GM06990 (cell line): ENCODE results near the gene SMYD1.

Experiments
- DNase-seq: peaks from one replicate; pipeline ENCODE4 v3.0.0-alpha.2; 2011; ENCODE audit not compliant: insufficient read length; ENCODE audit errors: extremely low read depth
- H3K27me3 ChIP-seq: replicated peaks from 2 replicates; pipeline ENCODE4 v1.6.0; 2011; ENCODE audit warnings: low read length; ENCODE audit not compliant: control insufficient read depth, insufficient read depth
- H3K36me3 ChIP-seq: 2 replicates; pipeline ENCODE4 v1.5.1; 2011; ENCODE audit warnings: low read length; ENCODE audit not compliant: control insufficient read depth, insufficient read depth
- H3K4me3 ChIP-seq: replicated peaks from 2 replicates; pipeline ENCODE4 v1.5.1; 2011; ENCODE audit warnings: low read depth, mild to moderate bottlenecking, control low read depth, low read length
- TF ChIP-seq, protein P1 (sequence below): IDR thresholded peaks from 2 replicates; pipeline ENCODE4 v1.5.1; 2011; ENCODE audit warnings: low read length, control low read depth, mild to moderate bottlenecking, inconsistent platforms; ENCODE audit not compliant: insufficient read depth, poor library complexity, severe bottlenecking

SMYD1 gene

DNA sequence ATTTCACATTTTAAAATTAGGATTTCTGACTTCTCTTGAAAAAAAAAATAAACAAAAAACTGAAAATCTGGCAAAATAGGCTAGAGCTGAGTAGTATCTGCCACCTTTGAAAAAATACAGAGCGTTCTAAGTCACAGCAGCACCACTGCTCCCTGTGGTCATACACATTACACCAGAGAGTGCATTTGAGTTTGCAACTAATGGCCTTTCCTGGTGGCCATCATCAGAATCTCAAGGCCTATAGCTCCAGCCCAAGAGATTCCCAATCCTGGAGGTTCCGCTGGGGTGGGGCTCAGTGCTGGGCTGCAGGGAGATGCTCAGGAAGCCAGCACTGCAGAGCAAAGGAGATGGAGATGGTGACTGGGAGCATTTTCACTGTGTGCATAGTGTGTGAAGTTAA is 17.5 kb downstream of the SMYD1 start:
- TF ChIP-seq, protein P1, sequence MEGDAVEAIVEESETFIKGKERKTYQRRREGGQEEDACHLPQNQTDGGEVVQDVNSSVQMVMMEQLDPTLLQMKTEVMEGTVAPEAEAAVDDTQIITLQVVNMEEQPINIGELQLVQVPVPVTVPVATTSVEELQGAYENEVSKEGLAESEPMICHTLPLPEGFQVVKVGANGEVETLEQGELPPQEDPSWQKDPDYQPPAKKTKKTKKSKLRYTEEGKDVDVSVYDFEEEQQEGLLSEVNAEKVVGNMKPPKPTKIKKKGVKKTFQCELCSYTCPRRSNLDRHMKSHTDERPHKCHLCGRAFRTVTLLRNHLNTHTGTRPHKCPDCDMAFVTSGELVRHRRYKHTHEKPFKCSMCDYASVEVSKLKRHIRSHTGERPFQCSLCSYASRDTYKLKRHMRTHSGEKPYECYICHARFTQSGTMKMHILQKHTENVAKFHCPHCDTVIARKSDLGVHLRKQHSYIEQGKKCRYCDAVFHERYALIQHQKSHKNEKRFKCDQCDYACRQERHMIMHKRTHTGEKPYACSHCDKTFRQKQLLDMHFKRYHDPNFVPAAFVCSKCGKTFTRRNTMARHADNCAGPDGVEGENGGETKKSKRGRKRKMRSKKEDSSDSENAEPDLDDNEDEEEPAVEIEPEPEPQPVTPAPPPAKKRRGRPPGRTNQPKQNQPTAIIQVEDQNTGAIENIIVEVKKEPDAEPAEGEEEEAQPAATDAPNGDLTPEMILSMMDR: no peak
- Histone ChIP-seq H3K36me3 (no peaks in the 10 kb centered on the region), H3K4me3 (no peak overlapping the region), H3K27me3 (no peaks in the 10 kb centered on the region; the same call in 1 of the 2 replicates)
- DNase-seq: no peak

DNA sequence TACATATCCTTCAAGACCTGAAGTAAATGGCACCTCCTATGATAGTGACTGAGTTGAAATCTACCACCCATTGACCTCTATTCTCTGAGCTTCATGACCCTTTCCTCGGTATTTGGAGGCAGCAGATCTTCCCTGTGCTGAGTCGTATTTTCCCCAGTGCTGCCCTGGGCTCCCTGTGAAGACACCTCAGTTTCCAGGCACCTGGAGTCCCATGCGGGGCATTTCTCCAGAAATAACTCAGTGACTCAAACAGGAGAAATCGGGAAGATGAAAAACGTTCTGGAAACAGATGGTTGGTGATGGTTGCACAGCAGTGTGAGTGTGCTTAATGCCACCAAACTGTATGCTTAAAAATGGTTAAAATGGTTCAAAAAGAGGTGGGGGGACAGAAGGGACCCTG is 18.0 kb downstream of the SMYD1 start:
- DNase-seq: no peak
- TF ChIP-seq, protein P1: no peak
- no peaks in the 10 kb centered on the region; the same call in 1 of the 2 replicates for H3K27me3 ChIP-seq
- H3K4me3 ChIP-seq: no peak overlapping the region
- no peaks in the 10 kb centered on the region for H3K36me3 ChIP-seq

DNA sequence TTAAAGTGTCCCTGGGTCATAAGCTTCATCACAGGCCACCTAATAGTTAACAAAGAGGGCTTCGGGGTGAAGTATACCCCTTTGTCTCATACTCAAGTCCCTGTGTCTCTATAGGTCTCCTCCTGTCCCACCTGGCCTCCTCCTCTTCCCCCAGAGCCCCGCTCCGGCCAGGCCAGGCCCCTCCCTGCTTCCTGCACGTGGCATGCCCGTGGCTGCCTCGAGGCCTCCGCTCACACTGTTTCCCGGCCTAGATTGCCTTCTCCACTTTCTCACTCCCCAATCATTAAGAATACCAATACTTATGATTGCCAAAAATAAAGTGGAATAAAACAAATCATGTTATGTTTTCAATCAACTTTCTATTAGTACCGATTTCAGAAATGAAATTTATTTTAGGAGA is 18.8 kb downstream of the SMYD1 start:
- Histone ChIP-seq H3K36me3 (no peaks in the 10 kb centered on the region), H3K27me3 (no peaks in the 10 kb centered on the region; the same call in 1 of the 2 replicates), H3K4me3 (no peak overlapping the region)
- TF ChIP-seq, protein P1: no peak
- no peak for DNase-seq

DNA sequence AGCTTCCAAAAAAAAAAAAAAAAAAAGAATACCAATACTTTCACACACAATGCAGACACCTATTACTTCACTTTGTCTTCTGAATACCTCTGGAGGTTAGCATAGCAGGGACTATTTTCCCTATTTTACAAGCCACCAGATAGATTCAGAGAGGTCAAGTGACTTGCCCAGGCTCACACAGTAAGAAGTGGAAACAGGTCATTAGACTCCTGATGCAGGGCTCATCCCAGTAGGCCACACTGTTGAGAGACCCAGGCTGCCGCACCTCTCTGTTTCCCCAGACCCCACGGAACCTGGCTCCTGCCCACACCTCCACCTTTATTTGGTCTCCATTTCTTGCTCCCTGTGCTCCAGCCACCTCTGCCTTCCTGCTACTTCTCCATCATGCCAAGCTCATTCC is 19.4 kb downstream of the SMYD1 start:
- Histone ChIP-seq H3K4me3 (no peak overlapping the region), H3K36me3 (no peaks in the 10 kb centered on the region), H3K27me3 (no peaks in the 10 kb centered on the region; the same call in 1 of the 2 replicates)
- TF ChIP-seq, protein P1: no peak
- no peak for DNase-seq

DNA sequence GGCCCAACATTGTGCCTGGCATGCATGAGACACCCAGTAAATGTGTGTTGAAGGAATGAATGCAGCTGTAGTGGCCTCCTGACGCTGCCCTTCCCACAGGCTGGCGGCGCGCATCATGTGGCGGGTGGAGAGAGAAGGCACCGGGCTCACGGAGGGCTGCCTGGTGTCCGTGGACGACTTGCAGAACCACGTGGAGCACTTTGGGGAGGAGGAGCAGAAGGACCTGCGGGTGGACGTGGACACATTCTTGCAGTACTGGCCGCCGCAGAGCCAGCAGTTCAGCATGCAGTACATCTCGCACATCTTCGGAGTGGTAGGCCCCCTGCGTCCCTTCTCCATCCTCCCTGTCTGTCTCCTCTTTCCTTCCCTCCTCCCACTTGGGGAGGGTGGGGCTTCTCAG is 20.1 kb downstream of the SMYD1 start:
- no peak overlapping the region for H3K4me3 ChIP-seq
- no peak for DNase-seq
- TF ChIP-seq, protein P1: no peak
- H3K36me3 ChIP-seq: no peaks in the 10 kb centered on the region
- H3K27me3 ChIP-seq: no peaks in the 10 kb centered on the region

DNA sequence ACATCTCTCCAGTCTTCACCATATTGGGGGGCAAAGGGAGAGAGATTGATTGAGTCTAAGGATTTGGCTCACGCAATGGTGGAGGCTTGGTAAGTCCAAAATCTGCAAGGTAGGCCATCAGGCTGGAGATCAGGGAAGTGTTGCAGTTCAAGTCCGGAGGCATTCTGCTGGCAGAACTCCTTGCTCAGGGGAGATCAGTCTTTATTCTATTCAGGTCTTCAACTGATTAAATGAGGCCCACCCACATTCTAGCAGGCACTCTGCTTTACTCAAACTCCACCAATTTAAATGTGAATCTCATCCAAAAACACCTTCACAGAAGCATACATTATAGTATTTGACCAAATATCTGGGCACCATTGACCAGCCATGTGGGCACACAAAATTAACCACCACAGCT is 21.4 kb downstream of the SMYD1 start:
- Histone ChIP-seq H3K27me3 (no peaks in the 10 kb centered on the region), H3K4me3 (no peak overlapping the region), H3K36me3 (no peaks in the 10 kb centered on the region)
- TF ChIP-seq, protein P1: no peak
- no peak for DNase-seq
